Measurements from ENCODE around the gene RRBP1.

The RRBP1 gene

GRCh38 chr20:17612287-17612991 lies 69.6 kb downstream of the RRBP1 start:
- peak overlapping the region; percentile 89 for H3K27ac Mint-ChIP-seq
- H3K27me3 Mint-ChIP-seq = no peaks in the 10 kb centered on the region
- peak overlapping the region; percentile 9 for H3K4me3 Mint-ChIP-seq
- H3K36me3 Mint-ChIP-seq = peaks cover 2% of the 10 kb centered on the region
- H3K9me3 Mint-ChIP-seq = no peaks in the 10 kb centered on the region
- H3K4me1 Mint-ChIP-seq = peaks cover 32% of the 10 kb centered on the region

GRCh38 chr20:17611540-17612286 lies 70.3 kb downstream of the RRBP1 start:
- Mint-ChIP-seq H3K36me3 (peaks cover 2% of the 10 kb centered on the region), H3K4me1 (peaks cover 32% of the 10 kb centered on the region), H3K9me3 (no peaks in the 10 kb centered on the region), H3K27me3 (no peaks in the 10 kb centered on the region), H3K27ac (peak overlapping the region; percentile 95), H3K4me3 (no peak overlapping the region)

- H3K4me3 Mint-ChIP-seq = no peak overlapping the region
- H3K27ac Mint-ChIP-seq = peak overlapping the region; percentile 95
- no peaks in the 10 kb centered on the region for H3K9me3 Mint-ChIP-seq
- no peaks in the 10 kb centered on the region for H3K27me3 Mint-ChIP-seq
- peaks cover 32% of the 10 kb centered on the region for H3K4me1 Mint-ChIP-seq
- H3K36me3 Mint-ChIP-seq = peaks cover 2% of the 10 kb centered on the region
Measured at GRCh38 chr20:17611290-17611539, 70.8 kb downstream of the RRBP1 start.

- H3K27me3 Mint-ChIP-seq = no peaks in the 10 kb centered on the region
- H3K36me3 Mint-ChIP-seq = peaks cover 2% of the 10 kb centered on the region
- H3K4me3 Mint-ChIP-seq = peak overlapping the region; percentile 49
- peaks cover 32% of the 10 kb centered on the region for H3K4me1 Mint-ChIP-seq
- H3K27ac Mint-ChIP-seq = peak overlapping the region; percentile 95
- H3K9me3 Mint-ChIP-seq = no peaks in the 10 kb centered on the region
Measured at GRCh38 chr20:17610566-17611289, 71.3 kb downstream of the RRBP1 start.

GRCh38 chr20:17609811-17610377 lies 72.1 kb downstream of the RRBP1 start:
- Mint-ChIP-seq H3K36me3 (peaks cover 5% of the 10 kb centered on the region), H3K4me3 (peak overlapping the region; percentile 42), H3K27me3 (no peaks in the 10 kb centered on the region), H3K9me3 (no peaks in the 10 kb centered on the region), H3K4me1 (peaks cover 32% of the 10 kb centered on the region), H3K27ac (peak overlapping the region; percentile 95)

- no peaks in the 10 kb centered on the region for H3K9me3 Mint-ChIP-seq
- H3K27ac Mint-ChIP-seq = peak overlapping the region; percentile 80
- no peaks in the 10 kb centered on the region for H3K27me3 Mint-ChIP-seq
- H3K4me1 Mint-ChIP-seq = peaks cover 32% of the 10 kb centered on the region
- H3K4me3 Mint-ChIP-seq = no peak overlapping the region
- peaks cover 5% of the 10 kb centered on the region for H3K36me3 Mint-ChIP-seq
Measured at GRCh38 chr20:17608701-17609497, 73.1 kb downstream of the RRBP1 start.

- H3K27me3 Mint-ChIP-seq = no peaks in the 10 kb centered on the region
- H3K27ac Mint-ChIP-seq = no peak overlapping the region
Measured at GRCh38 chr20:17606001-17606400, 76.0 kb downstream of the RRBP1 start.

GRCh38 chr20:17605131-17605660 lies 76.8 kb downstream of the RRBP1 start:
- H3K36me3 Mint-ChIP-seq = peaks cover 10% of the 10 kb centered on the region
- H3K27me3 Mint-ChIP-seq = no peaks in the 10 kb centered on the region
- H3K4me3 Mint-ChIP-seq = no peak overlapping the region
- no peak overlapping the region for H3K27ac Mint-ChIP-seq
- no peaks in the 10 kb centered on the region for H3K9me3 Mint-ChIP-seq
- H3K4me1 Mint-ChIP-seq = peaks cover 21% of the 10 kb centered on the region

More at GRCh38 chr20:17606001-17606400, 76.0 kb downstream of the RRBP1 start:
- H3K9me3 Mint-ChIP-seq = no peaks in the 10 kb centered on the region
- H3K4me1 Mint-ChIP-seq = peaks cover 27% of the 10 kb centered on the region
- H3K4me3 Mint-ChIP-seq = no peak overlapping the region
- peaks cover 10% of the 10 kb centered on the region for H3K36me3 Mint-ChIP-seq

- peaks cover 11% of the 10 kb centered on the region for H3K36me3 Mint-ChIP-seq
- H3K4me1 Mint-ChIP-seq = peaks cover 12% of the 10 kb centered on the region
- H3K27me3 Mint-ChIP-seq = no peaks in the 10 kb centered on the region
- no peak overlapping the region for H3K27ac Mint-ChIP-seq
- no peak overlapping the region for H3K4me3 Mint-ChIP-seq
- H3K9me3 Mint-ChIP-seq = no peaks in the 10 kb centered on the region
Measured at GRCh38 chr20:17602493-17602892, 79.5 kb downstream of the RRBP1 start.

GRCh38 chr20:17601957-17602356 lies 80.1 kb downstream of the RRBP1 start:
- Mint-ChIP-seq H3K4me1 (peaks cover 18% of the 10 kb centered on the region), H3K4me3 (no peak overlapping the region), H3K27ac (no peak overlapping the region), H3K36me3 (peaks cover 16% of the 10 kb centered on the region), H3K27me3 (no peaks in the 10 kb centered on the region), H3K9me3 (no peaks in the 10 kb centered on the region)

GRCh38 chr20:17598013-17598550 lies 84.0 kb downstream of the RRBP1 start:
- Mint-ChIP-seq H3K9me3 (no peaks in the 10 kb centered on the region), H3K27ac (no peak overlapping the region), H3K4me3 (no peak overlapping the region), H3K27me3 (no peaks in the 10 kb centered on the region), H3K36me3 (peaks cover 23% of the 10 kb centered on the region), H3K4me1 (peaks cover 49% of the 10 kb centered on the region)

GRCh38 chr20:17595856-17596255 lies 86.2 kb downstream of the RRBP1 start:
- Mint-ChIP-seq H3K27ac (no peak overlapping the region), H3K36me3 (peaks cover 22% of the 10 kb centered on the region), H3K4me3 (no peak overlapping the region), H3K9me3 (no peaks in the 10 kb centered on the region), H3K4me1 (peaks cover 55% of the 10 kb centered on the region), H3K27me3 (no peaks in the 10 kb centered on the region)

- Mint-ChIP-seq H3K9me3 (no peaks in the 10 kb centered on the region), H3K27me3 (no peaks in the 10 kb centered on the region), H3K4me3 (no peak overlapping the region), H3K4me1 (peaks cover 64% of the 10 kb centered on the region), H3K36me3 (peaks cover 24% of the 10 kb centered on the region), H3K27ac (no peak overlapping the region)
Measured at GRCh38 chr20:17594443-17594842, 87.6 kb downstream of the RRBP1 start.

- no peak overlapping the region for H3K4me3 Mint-ChIP-seq
- peaks cover 24% of the 10 kb centered on the region for H3K36me3 Mint-ChIP-seq
- H3K27me3 Mint-ChIP-seq = no peaks in the 10 kb centered on the region
- no peak overlapping the region for H3K27ac Mint-ChIP-seq
- H3K4me1 Mint-ChIP-seq = peaks cover 66% of the 10 kb centered on the region
- no peaks in the 10 kb centered on the region for H3K9me3 Mint-ChIP-seq
Measured at GRCh38 chr20:17593902-17594301, 88.1 kb downstream of the RRBP1 start.

- no peaks in the 10 kb centered on the region for H3K9me3 Mint-ChIP-seq
- peaks cover 51% of the 10 kb centered on the region for H3K4me1 Mint-ChIP-seq
- peaks cover 8% of the 10 kb centered on the region for H3K36me3 Mint-ChIP-seq
- no peak overlapping the region for H3K4me3 Mint-ChIP-seq
- H3K27me3 Mint-ChIP-seq = no peaks in the 10 kb centered on the region
- no peak overlapping the region for H3K27ac Mint-ChIP-seq
Measured at GRCh38 chr20:17590245-17590644, 91.8 kb downstream of the RRBP1 start.

All from activated naive CD4-positive, alpha-beta T cell treated with anti-CD3 and anti-CD28 coated beads, Interleukin-2, amount 50 U/mL, for 24 hours (primary cell).